GM21723 (cell line): ENCODE data around the gene SEMA7A.

ENCODE experiments used
- ATAC-seq: cut with Tn5 transposase; IDR thresholded peaks from one replicate; pipeline ENCODE4 v1.9.1; 2021; ENCODE audit warnings: mild to moderate bottlenecking, moderate library complexity; ENCODE audit not compliant: unreplicated experiment

SEMA7A gene

GRCh38 chr15:74419432-74419831, 14.3 kb downstream of the SEMA7A start:
- no peak for ATAC-seq

GRCh38 chr15:74418575-74419338, 15.0 kb downstream of the SEMA7A start:
- ATAC-seq, result no peak

DNA sequence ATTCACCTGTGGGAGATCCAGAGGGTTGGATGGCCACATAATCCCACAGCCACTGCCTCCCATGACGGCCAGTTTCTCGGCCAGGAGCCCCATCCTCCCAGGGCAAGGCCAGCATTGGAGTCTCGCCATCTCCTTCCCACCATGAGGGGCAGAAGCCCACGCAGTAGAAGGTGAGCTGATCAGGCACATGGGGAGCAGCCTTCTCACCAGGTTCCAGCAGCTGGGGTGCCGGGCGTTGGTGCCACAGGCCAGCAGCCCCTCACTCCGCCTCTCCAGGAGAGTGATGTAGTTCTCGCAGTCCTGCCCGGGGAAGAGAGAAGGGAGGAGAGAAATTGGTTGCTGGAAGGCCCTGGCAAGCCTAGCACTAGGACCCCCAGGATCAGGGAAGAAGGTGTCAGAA, 16.1 kb downstream of the SEMA7A start:
- no peak for ATAC-seq

GRCh38 chr15:74417225-74417624, 16.5 kb downstream of the SEMA7A start:
- no peak for ATAC-seq

GRCh38 chr15:74415966-74416916, 17.5 kb downstream of the SEMA7A start:
- ATAC-seq, result no peak

- ATAC-seq, result no peak
Measured at GRCh38 chr15:74414603-74415338, 19.0 kb downstream of the SEMA7A start.

DNA sequence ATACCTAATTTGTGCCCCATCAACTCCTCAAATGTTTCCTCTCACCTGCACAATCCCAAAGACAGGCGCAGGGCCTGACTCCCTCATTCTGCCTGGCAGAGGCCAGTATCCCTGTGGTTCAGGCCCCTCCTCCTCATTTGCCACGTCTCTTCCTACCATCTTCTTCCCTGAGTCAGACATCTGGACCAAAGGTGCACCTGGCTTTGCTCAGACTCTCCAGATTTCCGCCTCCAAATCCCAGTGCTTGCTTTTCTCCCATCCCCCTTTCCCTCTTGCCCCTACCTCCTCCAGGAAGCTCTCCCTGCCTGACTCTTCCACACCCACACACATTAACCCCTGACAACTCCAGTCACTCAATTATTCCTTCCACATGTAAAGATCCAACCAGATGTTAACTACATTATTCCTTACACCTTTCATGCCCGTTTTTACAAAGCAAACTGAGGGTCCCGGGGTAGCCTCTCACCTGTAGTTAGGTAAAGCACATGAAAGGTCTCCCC, 19.6 kb downstream of the SEMA7A start:
- ATAC-seq, result no peak

- no peak for ATAC-seq
Measured at GRCh38 chr15:74413350-74414080, 20.2 kb downstream of the SEMA7A start.

DNA sequence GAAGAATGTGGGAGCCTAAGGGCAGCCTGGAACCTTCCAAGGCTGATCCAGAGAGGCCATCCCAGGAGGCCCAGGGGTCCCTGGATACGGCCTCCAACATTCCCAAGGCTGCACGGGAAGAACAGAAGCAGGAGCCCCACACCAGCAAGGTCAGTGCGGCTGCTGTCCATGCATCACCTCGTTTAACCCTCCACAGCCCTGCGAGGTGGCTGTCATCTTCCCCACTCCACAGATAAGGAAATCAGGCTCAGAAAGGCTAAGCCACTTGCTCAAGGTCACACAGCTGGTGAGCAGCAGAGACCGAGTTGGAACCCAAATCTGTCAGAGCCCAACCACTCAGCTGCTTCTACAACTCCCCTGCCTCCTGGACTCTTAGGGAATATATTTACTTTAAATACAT, 21.6 kb downstream of the SEMA7A start:
- no peak for ATAC-seq

DNA sequence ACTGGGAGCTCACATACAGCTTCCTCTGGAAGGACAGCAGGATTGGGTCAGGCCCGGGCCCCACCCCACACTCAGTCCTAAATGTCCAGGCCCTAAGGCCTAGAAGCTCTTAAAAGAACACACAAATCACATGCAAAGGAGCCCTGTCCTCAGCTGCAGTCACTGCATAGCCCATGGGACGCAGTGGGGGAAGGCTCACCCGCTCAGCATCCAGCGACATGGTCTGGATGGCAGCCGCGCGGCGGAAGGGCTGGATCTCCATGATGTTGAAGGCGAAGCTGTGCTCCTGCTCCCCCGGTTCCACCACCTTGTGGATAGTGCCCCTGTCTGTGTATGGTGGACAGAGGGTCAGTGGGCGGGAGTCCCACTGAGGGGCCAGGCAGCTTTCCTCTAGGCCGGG, 22.1 kb downstream of the SEMA7A start:
- ATAC-seq, result no peak

DNA sequence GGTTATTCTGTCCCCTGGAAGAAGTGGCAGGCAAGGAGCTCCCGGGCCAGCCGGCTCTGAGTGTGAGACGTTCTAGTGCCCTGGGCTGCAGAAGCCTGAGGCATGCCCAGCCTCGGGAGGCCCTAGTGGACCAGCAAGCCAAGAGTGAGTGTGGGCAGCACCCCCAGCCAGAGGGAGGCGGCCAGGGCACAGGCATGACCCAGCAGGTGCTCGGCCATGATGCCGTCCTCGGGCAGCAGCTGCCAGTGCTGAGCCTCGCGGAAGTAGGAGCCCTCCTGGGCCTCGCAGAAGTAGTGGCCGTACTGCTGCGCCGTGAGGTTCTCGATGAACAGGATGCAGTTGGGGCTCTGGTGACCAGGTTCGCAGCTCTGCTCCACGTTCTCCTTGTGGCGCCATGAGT, 23.3 kb downstream of the SEMA7A start:
- no peak for ATAC-seq

GRCh38 chr15:74409225-74409624, 24.5 kb downstream of the SEMA7A start:
- no peak for ATAC-seq

GRCh38 chr15:74408815-74409214, 24.9 kb downstream of the SEMA7A start:
- no peak for ATAC-seq

DNA sequence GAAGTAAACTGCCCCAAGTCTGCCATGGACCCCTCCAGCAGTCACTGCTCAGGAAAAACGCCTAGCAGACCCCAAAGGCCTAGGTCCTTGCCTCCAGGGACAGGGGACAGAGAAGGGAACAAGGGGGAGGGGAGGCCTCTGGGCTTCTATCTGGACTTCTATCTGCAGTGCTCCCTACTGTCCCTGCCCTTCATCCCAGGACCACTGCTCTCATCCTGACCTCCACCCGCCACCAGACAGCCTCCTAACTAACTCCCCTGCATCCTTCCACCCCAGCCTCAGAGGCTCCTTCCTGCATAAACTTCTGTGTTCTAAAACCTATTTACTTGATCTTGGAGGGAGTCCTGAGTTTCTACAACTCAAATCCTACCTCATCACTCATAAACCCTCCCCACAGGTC, 25.4 kb downstream of the SEMA7A start:
- ATAC-seq, result no peak

- no peak for ATAC-seq
Measured at GRCh38 chr15:74406992-74407705, 26.6 kb downstream of the SEMA7A start.

GRCh38 chr15:74406517-74406916, 27.2 kb downstream of the SEMA7A start:
- ATAC-seq, result no peak

DNA sequence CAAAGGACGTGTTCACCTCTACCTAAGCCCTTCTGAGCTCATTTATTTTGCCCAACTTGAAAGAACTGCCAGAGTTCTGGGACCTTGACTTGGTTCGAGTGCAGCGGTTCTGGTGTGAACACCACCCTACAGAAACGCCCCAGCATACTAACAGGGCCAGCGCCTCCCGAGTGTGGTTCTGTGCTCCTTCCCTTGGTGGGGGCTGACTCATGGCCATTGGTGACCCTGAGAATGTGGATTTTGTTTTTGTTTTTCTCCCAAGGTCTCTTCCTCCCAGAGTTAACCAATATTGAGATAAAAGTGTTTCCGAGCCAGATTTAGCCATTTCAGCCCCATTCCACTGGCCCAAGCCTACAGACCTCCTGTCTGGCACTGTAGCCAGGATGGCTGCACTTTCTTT, 27.9 kb downstream of the SEMA7A start:
- ATAC-seq, result no peak

GRCh38 chr15:74403991-74404563, 29.7 kb downstream of the SEMA7A start:
- ATAC-seq, result peak; percentile 36

DNA sequence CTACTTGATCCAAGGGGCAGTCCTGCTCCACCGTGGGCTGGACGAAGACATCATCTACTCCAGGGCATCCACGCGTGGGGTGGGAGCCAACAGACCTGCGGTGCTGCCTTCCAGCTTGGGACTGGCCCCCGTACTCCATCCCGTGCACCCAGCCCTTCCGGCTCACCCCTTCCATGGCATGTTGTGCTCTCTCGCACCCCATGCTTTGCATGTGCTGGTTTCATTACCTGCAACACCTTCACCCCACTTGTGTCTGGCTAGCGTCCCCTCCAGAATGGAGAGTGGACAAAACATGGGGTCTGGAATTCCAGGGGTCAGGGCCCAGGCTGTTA, 30.2 kb downstream of the SEMA7A start:
- ATAC-seq, result no peak
